ENCODE results near the gene TNRC6B.

- TF ChIP-seq CTCF (conservative IDR thresholded peaks at IDR 0.05) = no peak
- no peak for TF ChIP-seq EZH2 (IDR thresholded peaks at IDR 0.05; ENCODE audit: low read depth)
These were observed 73.4 kb downstream of the TNRC6B start for GRCh38 chr22:40251106-40251505.

All from PC-9 (cell line).